Tibial nerve (tissue), 4 donors: ENCODE data around the gene AAMP. TPM values are rescaled to one million over a fixed set of nuclear protein-coding genes. Genes with fewer than 3 reads are reported as not detected.

Source experiments
- DNase-seq, 2 donors: peaks; one replicate each; pipeline ENCODE4 v3.0.0-alpha.2; 2019; ENCODE audit warnings: low spot score in 2 of 2
- H3K27ac ChIP-seq, 4 donors: fragments of 200-600 bp; sonication (generic) in 3 of 4; one replicate each; pipeline ENCODE4 v1.5.1; 2017 to 2019; ENCODE audit warnings: mild to moderate bottlenecking in 1 of 4
- H3K27me3 ChIP-seq, 2 donors: fragments of 200-600 bp; sonication (generic) in 1 of 2; one replicate each; pipeline versions ENCODE4 v1.5.1 to v1.6.0; 2017 to 2019
- H3K36me3 ChIP-seq, 3 donors: fragments of 200-600 bp; sonication (generic); one replicate each; pipeline ENCODE4 v1.5.1; 2018 to 2019
- H3K4me1 ChIP-seq, 4 donors: fragments of 200-600 bp; sonication (generic) in 3 of 4; one replicate each; pipeline ENCODE4 v1.5.1; 2017 to 2019
- H3K4me3 ChIP-seq, 4 donors: fragments of 200-600 bp; sonication (generic) in 3 of 4; one replicate each; pipeline ENCODE4 v1.5.1; 2017 to 2019; ENCODE audit warnings: mild to moderate bottlenecking in 1 of 4, moderate library complexity in 1 of 4
- H3K9me3 ChIP-seq, 4 donors: fragments of 200-600 bp; sonication (generic) in 3 of 4; one replicate each; pipeline ENCODE4 v1.5.1; 2017 to 2019
- CTCF ChIP-seq, 5 experiments: fragments of 200-600 bp in 3 of 5; fragments of 450-650 bp in 2 of 5; sonication (generic) in 3 of 5; IDR thresholded peaks; one replicate each; pipeline ENCODE4 v1.5.1; 2016 to 2019; ENCODE audit warnings: antibody characterized with exemption in 5 of 5, mild to moderate bottlenecking in 3 of 5, moderate library complexity in 2 of 5
- EP300 ChIP-seq, 2 donors: sonication (generic); formaldehyde crosslinking; IDR thresholded peaks; one replicate each; pipeline ENCODE4 v1.6.1; 2017; ENCODE audit warnings: antibody characterized with exemption in 2 of 2, mild to moderate bottlenecking in 1 of 2
- POLR2A ChIP-seq, 2 donors: fragments of 450-650 bp; IDR thresholded peaks; one replicate each; pipeline ENCODE4 v1.6.1; 2017; ENCODE audit warnings: antibody characterized with exemption in 2 of 2, mild to moderate bottlenecking in 2 of 2, moderate library complexity in 2 of 2
- WGBS, 2 donors: methylation state at CpG; one replicate each; pipeline ENCODE4 v1.1.5; 2018; 5-methylcytosine and 5-hydroxymethylcytosine counted together
- total RNA-seq, 4 donors: library from RNA; depleted of rRNA; stranded (reverse); fragments of >200 nt; gene quantifications; one replicate each; pipeline ENCODE4 v1.1.0, GENCODE V29; 2016

The AAMP gene
- total RNA-seq, 4 donors from 2014 or later = 111 to 179 (median 143) TPM

- Histone ChIP-seq H3K9me3 (no peaks in the 10 kb centered on the region), H3K27ac (peak within 1 kb of the TSS in 3 of 4 donors; percentile 45 to 81 (median 81)), H3K36me3 (peaks cover 0 to 50% (median 5%) of the 10 kb centered on the region in 3 donors), H3K4me1 (peaks cover 0 to 70% (median 48%) of the 10 kb centered on the region in 4 donors), H3K27me3 (no peaks in the 10 kb centered on the region), H3K4me3 (no peak within 1 kb of the TSS)
- DNase-seq = peak in 1 of 2 donors; percentile 21
- TF ChIP-seq EP300 (IDR thresholded peaks at IDR 0.05) (no peak), POLR2A (IDR thresholded peaks at IDR 0.05) (no peak), CTCF (IDR thresholded peaks at IDR 0.05) (no peak)
- WGBS, 2 donors = 47 to 52% methylated on average over 8 to 10 of the region's 10 CpGs
Measured at GRCh38 chr2:218260742-218261422, 9.1 kb downstream of the AAMP start, which contains the start of gene GPBAR1. GPBAR1 (plus strand) TSS chr2:218261015; CDS start chr2:218262725, 1,710 bp downstream.

GRCh38 chr2:218260166-218260565 is 9.8 kb downstream of the AAMP start:
- 83 to 86% methylated on average over 5 of the region's 5 CpGs for WGBS, 2 donors
- H3K4me3 ChIP-seq = no peak overlapping the region
- peak overlapping the region in 3 of 4 donors; percentile 21 to 81 (median 81) for H3K27ac ChIP-seq
- peaks cover 0 to 70% (median 48%) of the 10 kb centered on the region in 4 donors for H3K4me1 ChIP-seq
- H3K27me3 ChIP-seq = no peaks in the 10 kb centered on the region
- DNase-seq = peak in 1 of 2 donors; percentile 5
- peaks cover 0 to 50% (median 5%) of the 10 kb centered on the region in 3 donors for H3K36me3 ChIP-seq
- H3K9me3 ChIP-seq = no peaks in the 10 kb centered on the region
- TF ChIP-seq CTCF (IDR thresholded peaks at IDR 0.05) (no peak), EP300 (IDR thresholded peaks at IDR 0.05) (no peak), POLR2A (IDR thresholded peaks at IDR 0.05) (no peak)

GRCh38 chr2:218259099-218259961 is 10.6 kb downstream of the AAMP start:
- Histone ChIP-seq H3K4me1 (peaks cover 0 to 67% (median 46%) of the 10 kb centered on the region in 4 donors), H3K27ac (peak overlapping the region; percentile 43 to 81 (median 72)), H3K4me3 (no peak overlapping the region), H3K36me3 (peaks cover 0 to 50% (median 0%) of the 10 kb centered on the region in 3 donors), H3K27me3 (no peaks in the 10 kb centered on the region), H3K9me3 (no peaks in the 10 kb centered on the region)
- peak; percentile 29 to 51 for DNase-seq
- TF ChIP-seq POLR2A (IDR thresholded peaks at IDR 0.05) (peak in 1 of 2 donors; percentile 33), EP300 (IDR thresholded peaks at IDR 0.05) (peak; percentile 7 to 64), CTCF (IDR thresholded peaks at IDR 0.05) (peak in 1 of 5 experiments; percentile 5)
- whole genome bisulfite sequencing, 2 donors = 36 to 39% methylated on average over 15 of the region's 15 CpGs

- 58 to 61% methylated on average over 8 of the region's 8 CpGs for WGBS, 2 donors
- TF ChIP-seq EP300 (IDR thresholded peaks at IDR 0.05) (peak in 1 of 2 donors; percentile 51), POLR2A (IDR thresholded peaks at IDR 0.05) (no peak), CTCF (IDR thresholded peaks at IDR 0.05) (peak; percentile 26 to 47 (median 43))
- DNase-seq = no peak
- peaks cover 0 to 57% (median 37%) of the 10 kb centered on the region in 4 donors for H3K4me1 ChIP-seq
- H3K27me3 ChIP-seq = no peaks in the 10 kb centered on the region
- H3K9me3 ChIP-seq = no peaks in the 10 kb centered on the region
- H3K36me3 ChIP-seq = peaks cover 0 to 51% (median 13%) of the 10 kb centered on the region in 3 donors
- peak overlapping the region in 2 of 4 donors; percentile 38 to 40 for H3K27ac ChIP-seq
- H3K4me3 ChIP-seq = no peak overlapping the region
Measured at GRCh38 chr2:218257390-218257981, 12.5 kb downstream of the AAMP start.
